Measurements from ENCODE around the gene SMG5. TPM values are rescaled to one million over a fixed set of nuclear protein-coding genes. Genes with fewer than 3 reads are reported as not detected.

SMG5 gene
- total and polyA plus RNA-seq, 2 experiments from 2014 or later = 25.9 to 118 TPM

- peaks cover 12% of the 10 kb centered on the region for H3K27me3 Mint-ChIP-seq (ENCODE audit: insufficient read depth, low read depth, poor library complexity)
- Histone ChIP-seq H3K4me1 (ENCODE audit: insufficient read depth) (peaks cover 16% of the 10 kb centered on the region), H3K4me2 (no peak overlapping the region), H3K79me2 (replicated peaks; ENCODE audit: insufficient read depth) (peaks cover 19% of the 10 kb centered on the region), H4K20me1 (replicated peaks; ENCODE audit: insufficient read depth) (peaks cover 13% of the 10 kb centered on the region), H2AFZ (no peak overlapping the region), H3K4me3 (no peak overlapping the region), H3K27me3 (ENCODE audit: insufficient read depth) (no peaks in the 10 kb centered on the region), H3K9me2 (ENCODE audit: insufficient read depth) (no peaks in the 10 kb centered on the region), H3K36me3 (ENCODE audit: insufficient read depth) (no peaks in the 10 kb centered on the region), H3F3A (replicated peaks; ENCODE audit: low read depth) (peaks cover 12% of the 10 kb centered on the region; the same call in 1 of the 2 replicates), H3K27ac (ENCODE audit: low read depth) (no peak overlapping the region)
- peaks cover 19% of the 10 kb centered on the region for H3K4me1 Mint-ChIP-seq
- H3K36me3 Mint-ChIP-seq (ENCODE audit: low read depth) = no peaks in the 10 kb centered on the region; the same call in 1 of the 3 replicates
- DNase-seq (ENCODE audit: low spot score) (no peak), ATAC-seq (no peak)
- TF ChIP-seq EZH2phosphoT487 (IDR thresholded peaks at IDR 0.05; ENCODE audit: unreplicated experiment) (no peak), REST (IDR thresholded peaks at IDR 0.05; ENCODE audit: unreplicated experiment) (no peak), EZH2 (IDR thresholded peaks at IDR 0.05; ENCODE audit: low read depth, unreplicated experiment) (no peak), JUNB (IDR thresholded peaks at IDR 0.05; ENCODE audit: unreplicated experiment) (no peak), ZNF462 (CRISPR knock-in tag; IDR thresholded peaks at IDR 0.05) (no peak), NANOG (IDR thresholded peaks at IDR 0.05; ENCODE audit: borderline replicate concordance) (no peak), ETS1 (IDR thresholded peaks at IDR 0.05) (no peak), CREB1 (CRISPR knock-in tag; IDR thresholded peaks at IDR 0.05; ENCODE audit: low read depth) (no peak), ZNF114 (CRISPR knock-in tag; IDR thresholded peaks at IDR 0.05) (no peak), ZNF331 (CRISPR knock-in tag; IDR thresholded peaks at IDR 0.05; ENCODE audit: low read depth) (no peak), POLR2AphosphoS5 (IDR thresholded peaks at IDR 0.05; ENCODE audit: low read depth) (no peak), CTCF (conservative IDR thresholded peaks at IDR 0.05; ENCODE audit: low read depth in 2 of 2) (no peak), STAT1 (IDR thresholded peaks at IDR 0.05; ENCODE audit: unreplicated experiment) (no peak)
- no peaks in the 10 kb centered on the region for H3K9me3 Mint-ChIP-seq
- no peak overlapping the region for H3K4me3 Mint-ChIP-seq
- H3K27ac Mint-ChIP-seq = no peak overlapping the region
These were observed 2.8 kb upstream of the SMG5 start for GRCh38 chr1:156285437-156285836.

All from GM23338 (cell line).